CD14-positive monocyte (primary cell): ENCODE results near the gene AKR1C8. TPM values are rescaled to one million over a fixed set of nuclear protein-coding genes. Genes with fewer than 3 reads are reported as not detected.
A peak's percentile ranks its signal among the peaks of the same experiment; 100 is the strongest.
"Not testable (repeated sequence)": the region's sequence is repeated elsewhere in the genome, so short reads cannot be mapped to it uniquely, and the experiment has no call there.

ENCODE experiments used
- DNase-seq, 3 donors: peaks; one replicate each; pipeline ENCODE4 v3.0.0-alpha.2; 2011 to 2022
- H2AFZ ChIP-seq: 2 replicates; pipeline ENCODE4 v1.6.0; 2012; ENCODE audit warnings: mild to moderate bottlenecking, low read depth, low read length, inconsistent platforms; ENCODE audit not compliant: insufficient read depth, poor library complexity, severe bottlenecking
- H3K27ac ChIP-seq, 2 donors: 1 replicate in 1 of 2; 2 replicates in 1 of 2; pipeline ENCODE4 v1.5.1; 2012 to 2013; ENCODE audit warnings: low read length in 2 of 2, control low read depth in 1 of 2, inconsistent platforms in 1 of 2, low read depth in 1 of 2, mild to moderate bottlenecking in 1 of 2
- H3K27me3 ChIP-seq, 2 donors: one replicate each; pipeline versions ENCODE4 v1.6.0 to v1.6.1; 2011 to 2013; ENCODE audit warnings: low read length in 2 of 2; ENCODE audit not compliant: control insufficient read depth in 2 of 2, insufficient read depth in 2 of 2
- H3K36me3 ChIP-seq, 2 donors: replicated peaks in 1 of 2; 1 replicate in 1 of 2; 2 replicates in 1 of 2; pipeline versions ENCODE4 v1.5.1 to v1.6.1; 2012 to 2013; ENCODE audit warnings: low read length in 2 of 2, control low read depth in 1 of 2, inconsistent platforms in 1 of 2, mild to moderate bottlenecking in 1 of 2; ENCODE audit not compliant: insufficient read depth in 2 of 2, control insufficient read depth in 1 of 2
- H3K4me1 ChIP-seq, 2 donors: 1 replicate in 1 of 2; 2 replicates in 1 of 2; pipeline versions ENCODE4 v1.5.1 to v1.6.1; 2012 to 2013; ENCODE audit warnings: low read length in 2 of 2, control low read depth in 1 of 2, inconsistent platforms in 1 of 2, mild to moderate bottlenecking in 1 of 2, moderate library complexity in 1 of 2; ENCODE audit not compliant: insufficient read depth in 2 of 2, control insufficient read depth in 1 of 2
- H3K4me2 ChIP-seq: replicated peaks from 2 replicates; pipeline ENCODE3; 2012; ENCODE audit warnings: low read length, moderate library complexity, mild to moderate bottlenecking; ENCODE audit not compliant: poor library complexity, severe bottlenecking; ENCODE audit errors: extremely low read depth
- H3K4me3 ChIP-seq, 3 experiments: fragments of 200-600 bp in 1 of 3; sonication (generic) in 1 of 3; replicated peaks in 1 of 3; 1 replicate in 2 of 3; 2 replicates in 1 of 3; pipeline ENCODE4 v1.5.1; 2011 to 2013; ENCODE audit warnings: low read length in 3 of 3, mild to moderate bottlenecking in 3 of 3, control low read depth in 2 of 3, low read depth in 2 of 3, inconsistent platforms in 1 of 3, moderate library complexity in 1 of 3
- H3K79me2 ChIP-seq: 2 replicates; pipeline ENCODE4 v1.6.0; 2012; ENCODE audit warnings: mild to moderate bottlenecking, control low read depth, inconsistent platforms, low read length, moderate library complexity; ENCODE audit not compliant: insufficient read depth
- H3K9ac ChIP-seq: 2 replicates; pipeline ENCODE4 v1.6.0; 2017; ENCODE audit warnings: low read length, mild to moderate bottlenecking; ENCODE audit not compliant: insufficient read depth, poor library complexity, severe bottlenecking
- H3K9me3 ChIP-seq, 2 donors: replicated peaks in 1 of 2; 1 replicate in 1 of 2; 2 replicates in 1 of 2; pipeline versions ENCODE4 v1.5.1 to v1.6.1; 2012 to 2013; ENCODE audit warnings: low read length in 2 of 2, control low read depth in 1 of 2; ENCODE audit not compliant: control insufficient read depth in 1 of 2, insufficient read depth in 1 of 2
- H4K20me1 ChIP-seq: 2 replicates; pipeline ENCODE4 v1.6.0; 2012; ENCODE audit warnings: mild to moderate bottlenecking, low read length, control low read depth, moderate library complexity; ENCODE audit not compliant: insufficient read depth
- H3K27ac Mint-ChIP-seq, 7 donors: one replicate each; pipeline ENCODE4 v1.8.0; 2020; ENCODE audit warnings: mild to moderate bottlenecking in 7 of 7, mixed read lengths in 7 of 7, moderate library complexity in 6 of 7, inconsistent platforms in 2 of 7
- H3K27me3 Mint-ChIP-seq, 3 donors: one replicate each; pipeline ENCODE4 v1.8.0; 2021 to 2022; ENCODE audit warnings: low read depth in 3 of 3, mild to moderate bottlenecking in 3 of 3, mixed read lengths in 3 of 3, moderate library complexity in 3 of 3, inconsistent platforms in 1 of 3
- H3K36me3 Mint-ChIP-seq, 2 donors: one replicate each; pipeline ENCODE4 v1.8.0; 2020; ENCODE audit warnings: mixed read lengths in 2 of 2, inconsistent platforms in 1 of 2, mild to moderate bottlenecking in 1 of 2
- H3K4me1 Mint-ChIP-seq: one replicate; pipeline ENCODE4 v1.8.0; 2020; ENCODE audit warnings: mild to moderate bottlenecking, mixed read lengths
- H3K4me3 Mint-ChIP-seq, 2 donors: one replicate each; pipeline ENCODE4 v1.8.0; 2020; ENCODE audit warnings: mild to moderate bottlenecking in 2 of 2, mixed read lengths in 2 of 2, moderate library complexity in 1 of 2
- H3K9me3 Mint-ChIP-seq, 7 donors: one replicate each; pipeline ENCODE4 v1.8.0; 2020 to 2022; ENCODE audit warnings: mixed read lengths in 7 of 7, mild to moderate bottlenecking in 6 of 7, moderate library complexity in 6 of 7, inconsistent platforms in 2 of 7
- WGBS: methylation state at CpG from one replicate; pipeline ENCODE4 v1.1.5; 2013; ENCODE audit warnings: missing lambda C conversion rate; ENCODE audit not compliant: insufficient coverage; 5-methylcytosine and 5-hydroxymethylcytosine counted together
- intact Hi-C, 2 donors: fragments of 100-400 bp; cut with micrococcal nuclease; formaldehyde crosslinking; loops; one replicate each; pipeline versions ENCODE4 v1.15.0 to v1.15.1; 2023
- polyA plus RNA-seq, 3 donors: library from polyadenylated mRNA; depleted of rRNA in 1 of 3; unstranded in 2 of 3; stranded (reverse) in 1 of 3; fragments of 300-500 nt in 2 of 3; fragments of >200 nt in 1 of 3; fragmentation: Illumina TruSeq in 2 of 3; gene quantifications; 1 replicate in 2 of 3; 2 replicates in 1 of 3; pipeline ENCODE4 v1.2.3, GENCODE V29; 2012 to 2021
- TF ChIP-seq, protein P1 (sequence below): fragments of 200-600 bp; IDR thresholded peaks from one replicate; pipeline ENCODE4 v1.8.0; 2022; ENCODE audit warnings: antibody characterized with exemption, mild to moderate bottlenecking

AKR1C8 gene
- polyA plus RNA-seq, 3 donors, result not detected

DNA sequence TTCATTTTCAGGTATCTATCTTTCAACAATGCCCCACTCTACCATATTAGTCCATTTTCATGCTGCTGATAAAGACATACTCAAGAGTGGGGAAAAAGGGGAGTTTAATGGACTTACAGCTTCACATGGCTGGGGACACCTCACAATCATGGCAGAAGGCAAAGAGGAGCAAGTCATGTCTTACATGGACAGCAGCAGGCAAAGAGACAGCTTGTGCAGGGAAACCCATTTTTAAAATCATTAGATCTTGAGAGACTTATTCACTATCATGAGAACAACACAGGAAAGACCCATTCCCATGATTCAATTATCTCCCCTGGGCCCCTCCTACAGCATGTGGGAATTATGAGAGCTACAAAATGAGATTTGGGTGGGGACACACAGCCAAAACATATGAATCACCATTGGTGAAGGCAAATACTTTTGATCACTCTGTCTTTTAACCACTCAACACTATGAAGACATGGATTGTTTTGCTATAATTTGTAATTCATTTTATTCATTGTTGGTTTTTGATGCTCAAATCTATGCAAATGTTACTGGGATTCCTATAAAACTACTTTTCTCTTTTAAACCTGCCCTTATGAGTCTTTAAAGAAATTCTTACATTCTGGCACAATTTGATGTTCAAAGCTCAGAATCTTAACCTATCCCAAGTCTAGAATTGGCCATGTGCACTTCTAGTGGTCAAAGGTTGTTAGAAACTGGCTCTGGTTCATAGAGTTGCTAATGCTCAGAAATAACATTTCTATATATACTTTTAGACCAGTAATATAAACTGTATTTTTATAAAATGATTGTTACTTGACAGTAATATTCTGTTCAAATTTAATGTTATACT is 27.0 kb upstream of the AKR1C8 start:
- Histone ChIP-seq H3K9ac (no peak overlapping the region), H3K4me3 (no peak overlapping the region), H3K27me3 (no peaks in the 10 kb centered on the region), H3K4me1 (no peaks in the 10 kb centered on the region), H3K4me2 (no peak overlapping the region), H3K36me3 (no peaks in the 10 kb centered on the region), H3K79me2 (no peaks in the 10 kb centered on the region), H3K9me3 (peaks cover 0 to 3% of the 10 kb centered on the region in 2 donors), H4K20me1 (no peaks in the 10 kb centered on the region), H3K27ac (no peak overlapping the region), H2AFZ (no peak overlapping the region)
- no peak for DNase-seq
- no peaks in the 10 kb centered on the region for H3K36me3 Mint-ChIP-seq
- H3K4me3 Mint-ChIP-seq, result no peak overlapping the region
- H3K27ac Mint-ChIP-seq, result no peak overlapping the region
- H3K27me3 Mint-ChIP-seq, result peaks cover 0 to 2% (median 0%) of the 10 kb centered on the region in 3 donors
- intact Hi-C loops, result no loop called here
- no peaks in the 10 kb centered on the region for H3K4me1 Mint-ChIP-seq
- TF ChIP-seq, protein P1, sequence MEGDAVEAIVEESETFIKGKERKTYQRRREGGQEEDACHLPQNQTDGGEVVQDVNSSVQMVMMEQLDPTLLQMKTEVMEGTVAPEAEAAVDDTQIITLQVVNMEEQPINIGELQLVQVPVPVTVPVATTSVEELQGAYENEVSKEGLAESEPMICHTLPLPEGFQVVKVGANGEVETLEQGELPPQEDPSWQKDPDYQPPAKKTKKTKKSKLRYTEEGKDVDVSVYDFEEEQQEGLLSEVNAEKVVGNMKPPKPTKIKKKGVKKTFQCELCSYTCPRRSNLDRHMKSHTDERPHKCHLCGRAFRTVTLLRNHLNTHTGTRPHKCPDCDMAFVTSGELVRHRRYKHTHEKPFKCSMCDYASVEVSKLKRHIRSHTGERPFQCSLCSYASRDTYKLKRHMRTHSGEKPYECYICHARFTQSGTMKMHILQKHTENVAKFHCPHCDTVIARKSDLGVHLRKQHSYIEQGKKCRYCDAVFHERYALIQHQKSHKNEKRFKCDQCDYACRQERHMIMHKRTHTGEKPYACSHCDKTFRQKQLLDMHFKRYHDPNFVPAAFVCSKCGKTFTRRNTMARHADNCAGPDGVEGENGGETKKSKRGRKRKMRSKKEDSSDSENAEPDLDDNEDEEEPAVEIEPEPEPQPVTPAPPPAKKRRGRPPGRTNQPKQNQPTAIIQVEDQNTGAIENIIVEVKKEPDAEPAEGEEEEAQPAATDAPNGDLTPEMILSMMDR, result no peak
- H3K9me3 Mint-ChIP-seq, result peaks cover 5 to 22% (median 6%) of the 10 kb centered on the region in 7 donors

- H3K9ac ChIP-seq, H3K9me3 ChIP-seq, H3K4me1 Mint-ChIP-seq, intact Hi-C loops, H3K27me3 ChIP-seq, H3K36me3 ChIP-seq, H3K27ac ChIP-seq, H3K79me2 ChIP-seq, H4K20me1 ChIP-seq, H3K4me1 ChIP-seq, H3K4me2 ChIP-seq, H3K4me3 ChIP-seq, H3K4me3 Mint-ChIP-seq, H3K27ac Mint-ChIP-seq, H2AFZ ChIP-seq, H3K27me3 Mint-ChIP-seq, H3K36me3 Mint-ChIP-seq: not testable (repeated sequence)
- DNase-seq, result peak in 1 of 3 donors; percentile 2
- WGBS, result no CpG with 5 or more reads among the region's 1 CpG
- H3K9me3 Mint-ChIP-seq, result peaks cover 4 to 18% (median 5%) of the 10 kb centered on the region in 7 donors
Measured at GRCh38 chr10:5210261-5210660, 25.3 kb upstream of the AKR1C8 start.

DNA sequence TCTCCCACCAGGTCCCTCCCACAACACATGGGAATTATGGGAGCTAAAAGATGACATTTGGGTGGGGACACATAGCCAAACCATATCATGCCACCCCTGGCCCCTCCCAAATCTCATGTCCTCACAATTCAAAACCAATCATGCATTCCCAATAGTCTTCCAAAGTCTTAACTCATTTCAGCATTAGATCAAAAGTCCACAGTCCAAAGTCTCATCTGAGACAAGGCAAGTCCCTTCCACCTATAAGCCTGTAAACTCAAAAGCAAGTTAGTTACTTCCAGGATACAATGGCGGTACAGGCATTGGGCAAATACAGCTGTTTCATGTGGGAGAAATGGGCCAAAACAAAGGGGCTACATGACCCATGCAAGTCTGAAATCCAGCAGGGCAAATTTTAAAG is 24.8 kb upstream of the AKR1C8 start:
- H3K4me3 Mint-ChIP-seq, H3K4me1 ChIP-seq, H3K27ac ChIP-seq, H4K20me1 ChIP-seq, H3K79me2 ChIP-seq, H3K9ac ChIP-seq, H3K27me3 Mint-ChIP-seq, H3K36me3 Mint-ChIP-seq, DNase-seq, H3K9me3 ChIP-seq, H2AFZ ChIP-seq, intact Hi-C loops, H3K4me3 ChIP-seq, H3K4me1 Mint-ChIP-seq, H3K36me3 ChIP-seq, H3K4me2 ChIP-seq, H3K27me3 ChIP-seq, H3K27ac Mint-ChIP-seq: not testable (repeated sequence)
- WGBS, result no CpG with 5 or more reads among the region's 1 CpG
- peaks cover 4 to 18% (median 5%) of the 10 kb centered on the region in 7 donors for H3K9me3 Mint-ChIP-seq
